HG03432 (cell line): Measurements from ENCODE around the gene MCC.

Experiments
- ATAC-seq: cut with Tn5 transposase; IDR thresholded peaks from one replicate; pipeline ENCODE4 v1.9.1; 2021; ENCODE audit warnings: mild to moderate bottlenecking, moderate library complexity; ENCODE audit not compliant: unreplicated experiment

The MCC gene

GRCh38 chr5:113329981-113330380 is 158.3 kb downstream of the MCC start:
- ATAC-seq = no peak

GRCh38 chr5:113325054-113325453 is 163.2 kb downstream of the MCC start:
- ATAC-seq = no peak

- no peak for ATAC-seq
Measured at GRCh38 chr5:113321276-113321675, 167.0 kb downstream of the MCC start.

- ATAC-seq = peak; percentile 83
Measured at GRCh38 chr5:113320273-113320780, 167.9 kb downstream of the MCC start.

- ATAC-seq = no peak
Measured at GRCh38 chr5:113319256-113320053, 168.8 kb downstream of the MCC start.

GRCh38 chr5:113317636-113318035 is 170.6 kb downstream of the MCC start:
- no peak for ATAC-seq

- no peak for ATAC-seq
Measured at GRCh38 chr5:113311301-113311700, 177.0 kb downstream of the MCC start.

GRCh38 chr5:113302120-113302519 is 186.1 kb downstream of the MCC start:
- no peak for ATAC-seq

GRCh38 chr5:113299591-113299990 is 188.7 kb downstream of the MCC start:
- ATAC-seq = no peak

GRCh38 chr5:113296676-113297075 is 191.6 kb downstream of the MCC start:
- no peak for ATAC-seq

GRCh38 chr5:113295111-113295539 is 193.1 kb downstream of the MCC start:
- ATAC-seq = no peak

GRCh38 chr5:113294311-113295110 is 193.7 kb downstream of the MCC start:
- peak; percentile 98 for ATAC-seq

GRCh38 chr5:113293975-113294310 is 194.3 kb downstream of the MCC start:
- ATAC-seq = peak; percentile 23

GRCh38 chr5:113293068-113293974 is 194.9 kb downstream of the MCC start:
- no peak for ATAC-seq

- no peak for ATAC-seq
Measured at GRCh38 chr5:113292462-113292861, 195.8 kb downstream of the MCC start.

GRCh38 chr5:113283558-113283957 is 204.7 kb downstream of the MCC start:
- no peak for ATAC-seq

GRCh38 chr5:113282472-113282871 is 205.8 kb downstream of the MCC start:
- ATAC-seq = no peak

- no peak for ATAC-seq
Measured at GRCh38 chr5:113281194-113281593, 207.1 kb downstream of the MCC start.

GRCh38 chr5:113280541-113280940 is 207.7 kb downstream of the MCC start:
- no peak for ATAC-seq

- peak; percentile 57 for ATAC-seq
Measured at GRCh38 chr5:113278976-113279375, 209.3 kb downstream of the MCC start.

GRCh38 chr5:113276493-113276892 is 211.8 kb downstream of the MCC start:
- ATAC-seq = no peak
